Heart left ventricle (tissue), 13 donors: ENCODE data around the gene SF3B1.

ENCODE experiments used
- CTCF ChIP-seq, 12 donors: fragments of 200-600 bp; sonication (generic) in 4 of 12; IDR thresholded peaks; one replicate each; pipeline versions ENCODE4 v1.5.0 to v1.8.0; 2018 to 2022; ENCODE audit warnings: antibody characterized with exemption in 12 of 12, mild to moderate bottlenecking in 5 of 12
- POLR2A ChIP-seq, 2 donors: fragments of 450-650 bp; IDR thresholded peaks; one replicate each; pipeline ENCODE4 v1.6.1; 2017; ENCODE audit warnings: antibody characterized with exemption in 2 of 2, mild to moderate bottlenecking in 2 of 2, moderate library complexity in 2 of 2
- donor health status: ischemic (EF 13 %, LVEDD 7.1; RV severe dilation, severe dysfunction).
- donor health status: DM: no; HTN: yes; CAD: no.
- donor health status: DM: no; HTN: no; CAD: no.
- donor health status: ischemic (EF 25% LVEDD 6.9; RV normal size, moderate dysfunction).
- donor health status: ischemic (EF 25% LVEDD 5.7; RV mildly dilated, moderate dysfunction).
- donor health status: ischemic (EF 35%, LVEDD 5.7; RV mildly dilated, moderate dysfunction).
- donor health status: nonischemic (EF 11% LVEDD 7.7; RV severe dilation, severe dysfunction).
- donor health status: DM: yes; HTN: yes; CAD: no.
- donor health status: PGD.
- donor health status: ischemic (EF 29% LVEDD 5.4; RV normal size, mild dysfunction).
- donor health status: nonischemic (EF 23%, LVEDD 6.1; RV moderate dilation, normal function).

- TF ChIP-seq CTCF (IDR thresholded peaks at IDR 0.05), result no peak
- TF ChIP-seq POLR2A (IDR thresholded peaks at IDR 0.05), result no peak
Observed at GRCh38 chr2:197435598-197436420, 981 bp upstream of the SF3B1 start.
